Activated T-cell treated with anti-CD3 and anti-CD28 coated beads for 48 hours (primary cell): ENCODE measurements around the gene DIPK1A.
"Not testable (repeated sequence)": the region's sequence is repeated elsewhere in the genome, so short reads cannot be mapped to it uniquely, and the experiment has no call there.

Experiments used
- DNase-seq: peaks from one replicate; pipeline ENCODE4 v3.0.0-alpha.2; 2020; ENCODE audit warnings: low read depth

Gene DIPK1A

DNA sequence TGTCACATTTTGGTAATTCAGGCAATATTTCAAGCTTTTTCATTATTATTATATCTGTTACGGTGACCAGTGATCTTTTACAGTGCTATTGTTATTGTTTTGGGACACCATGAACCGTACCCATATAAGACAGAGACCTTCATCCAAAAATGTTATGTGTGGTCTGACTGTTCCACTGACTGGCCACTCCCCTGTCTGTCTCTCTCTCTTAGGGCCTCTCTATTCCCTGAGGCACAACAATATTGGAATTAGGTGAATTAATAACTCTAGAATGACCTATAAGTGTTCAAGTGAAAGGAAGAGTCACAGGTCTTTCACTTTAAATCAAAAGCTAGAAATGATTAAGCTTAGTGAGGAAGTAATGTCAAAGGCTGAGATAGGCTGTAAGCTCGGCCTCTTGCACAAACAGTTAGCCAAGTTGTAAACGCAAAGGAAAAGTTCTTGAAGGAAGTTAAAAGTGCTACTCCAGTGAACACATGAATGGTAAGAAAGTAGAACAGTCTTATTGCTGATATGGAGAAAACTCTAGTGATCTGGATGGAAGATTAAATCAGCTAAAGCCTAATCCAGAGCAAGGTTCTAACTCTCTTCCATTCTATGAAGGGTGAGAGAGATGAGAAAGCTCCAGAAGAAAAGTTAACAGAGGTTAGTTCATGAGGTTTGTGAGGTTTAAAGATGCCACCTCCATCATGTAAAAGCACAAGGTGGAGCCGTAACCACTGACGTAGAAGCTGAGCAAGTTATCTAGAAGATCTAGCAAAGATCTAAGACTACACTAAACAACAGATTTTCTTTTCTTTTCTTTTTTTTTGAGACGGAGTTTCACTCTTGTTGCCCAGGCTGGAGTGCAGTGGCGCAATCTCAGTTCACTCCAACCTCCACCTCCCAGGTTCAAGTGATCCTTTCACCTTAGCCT, 19.7 kb upstream of the DIPK1A start:
- no peak for DNase-seq

DNA sequence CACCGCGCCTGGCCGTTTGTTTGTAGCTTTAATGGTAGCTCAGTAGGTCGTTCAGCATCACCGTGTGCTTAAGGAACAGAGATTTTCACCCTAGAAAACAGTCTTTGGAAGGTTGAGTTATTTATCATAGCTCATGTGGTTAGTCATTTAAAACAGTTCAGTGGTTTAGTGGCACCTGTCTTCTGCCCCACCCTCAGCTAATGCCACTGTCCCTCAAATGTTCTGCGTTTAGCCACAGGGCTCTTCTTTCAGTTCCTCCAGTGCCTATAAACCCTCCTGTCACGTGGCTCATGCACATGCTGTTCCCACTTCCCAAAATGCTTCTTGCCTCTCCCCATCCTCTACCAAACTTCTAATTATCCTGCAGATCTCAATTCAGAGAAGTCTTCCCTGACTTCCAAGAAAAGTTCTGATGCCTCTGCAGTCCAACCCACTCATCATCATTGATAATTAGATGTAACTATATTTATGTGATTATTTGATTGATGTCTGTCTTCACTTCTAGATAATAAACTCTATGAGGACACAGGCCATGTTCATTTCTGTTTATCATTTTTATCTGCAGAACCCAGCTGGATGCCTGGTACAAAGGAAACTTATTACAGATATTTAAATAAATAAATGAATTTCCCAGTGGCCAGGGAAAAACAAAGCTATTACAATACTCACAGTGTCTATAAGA, 14.4 kb upstream of the DIPK1A start:
- no peak for DNase-seq

DNA sequence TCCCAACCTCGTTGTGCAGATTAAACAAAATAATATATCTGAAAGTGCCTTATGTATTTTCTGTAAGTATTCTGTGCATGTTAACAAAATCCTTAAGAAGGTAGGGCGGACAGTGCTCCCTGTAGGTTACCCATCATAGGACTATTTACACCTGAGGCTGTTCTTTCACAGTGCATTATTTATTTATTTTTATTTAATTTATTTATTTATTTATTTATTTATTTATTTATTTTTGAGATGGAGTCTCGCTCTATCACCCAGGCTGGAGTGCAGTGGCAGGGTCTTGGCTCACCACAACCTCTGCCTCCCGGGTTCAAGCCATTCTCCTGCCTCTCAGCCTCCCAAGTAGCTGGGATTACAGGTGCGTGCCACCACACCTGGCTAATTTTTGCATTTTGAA, 12.8 kb upstream of the DIPK1A start:
- not testable (repeated sequence) for DNase-seq

DNA sequence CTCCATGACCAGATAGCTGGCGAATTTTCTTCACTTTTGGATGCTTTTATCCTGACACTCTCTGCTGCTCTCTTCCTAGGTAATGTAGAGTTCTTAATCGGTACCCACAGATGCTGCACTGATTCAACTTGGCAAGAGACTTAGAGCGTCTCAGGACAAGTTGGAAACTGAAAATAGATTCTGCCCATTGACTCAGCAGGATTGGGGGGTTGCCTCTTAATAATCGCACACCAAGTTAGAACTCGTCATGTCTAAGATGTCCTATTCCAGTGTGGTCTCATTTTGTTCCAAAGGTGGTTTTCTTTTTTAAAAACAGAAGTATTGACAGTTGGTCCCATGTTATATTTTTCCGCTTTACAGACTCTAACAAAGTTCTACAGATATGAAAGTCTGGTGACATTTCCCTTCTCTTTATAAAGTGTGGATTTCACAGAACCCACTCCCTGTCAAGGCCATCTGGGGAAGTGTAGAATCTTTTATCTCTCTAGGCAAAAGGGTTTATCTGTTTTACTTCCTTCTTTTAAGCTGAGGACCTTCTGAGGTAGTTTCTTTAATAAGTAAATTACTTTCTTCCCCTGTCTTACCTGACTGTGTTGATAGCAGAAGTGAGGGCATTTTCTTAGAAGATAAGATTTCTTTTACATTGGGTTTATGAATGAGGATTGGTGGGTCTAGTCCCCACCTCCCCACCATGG, 12.1 kb upstream of the DIPK1A start:
- DNase-seq: no peak

DNA sequence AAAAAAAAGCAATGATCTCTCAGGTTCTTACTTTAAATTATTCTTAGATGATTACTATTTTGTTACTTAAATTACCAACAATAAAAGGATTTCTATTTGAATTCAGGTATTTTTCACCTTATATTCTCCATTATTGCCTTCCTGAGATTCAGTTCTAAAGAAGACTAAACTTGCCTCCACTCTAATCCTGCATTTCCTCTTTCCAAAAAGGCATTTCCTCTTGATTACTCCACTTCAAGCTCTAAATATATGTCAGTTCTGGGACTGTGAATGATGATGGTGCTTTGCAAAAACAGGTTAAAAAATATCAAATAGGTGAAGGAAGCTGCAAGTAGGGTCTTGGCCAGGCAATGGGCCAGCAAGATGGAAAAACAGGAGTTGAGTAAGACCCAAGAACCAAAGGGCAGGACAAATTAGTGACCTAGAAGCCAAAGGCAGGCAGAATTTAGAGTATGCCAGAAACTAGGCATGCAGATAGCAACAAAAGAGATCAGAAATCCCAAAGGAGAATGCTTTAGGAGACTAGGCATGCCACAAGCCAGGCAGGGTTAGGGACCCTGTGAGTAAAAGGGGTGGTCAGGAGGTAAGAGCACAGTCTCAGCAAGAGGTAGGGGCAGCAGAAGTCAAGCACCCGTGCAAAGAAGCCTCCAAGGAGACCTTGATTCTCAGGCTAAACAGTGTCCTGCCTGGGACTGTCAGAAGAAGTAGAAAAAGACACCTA, 11.3 kb upstream of the DIPK1A start:
- DNase-seq: no peak

DNA sequence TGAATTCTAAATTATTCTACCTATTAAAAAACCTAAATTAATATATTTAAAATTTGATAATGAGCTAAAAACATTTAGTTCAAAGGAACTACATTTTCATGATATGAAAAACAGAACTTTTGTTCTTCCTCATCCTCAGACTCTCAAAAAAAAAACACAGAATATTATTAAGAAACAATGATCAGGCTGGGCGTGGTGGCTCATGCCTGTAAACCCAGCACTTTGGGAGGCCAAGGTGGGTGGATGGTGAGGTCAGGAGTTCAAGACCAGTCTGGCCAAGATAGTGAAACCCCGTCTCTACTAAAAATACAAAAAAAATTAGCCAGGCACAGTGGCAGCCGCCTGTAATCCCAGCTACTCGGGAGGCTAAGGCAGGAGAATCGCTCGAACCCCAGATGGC, 10.7 kb upstream of the DIPK1A start:
- DNase-seq: not testable (repeated sequence)

DNA sequence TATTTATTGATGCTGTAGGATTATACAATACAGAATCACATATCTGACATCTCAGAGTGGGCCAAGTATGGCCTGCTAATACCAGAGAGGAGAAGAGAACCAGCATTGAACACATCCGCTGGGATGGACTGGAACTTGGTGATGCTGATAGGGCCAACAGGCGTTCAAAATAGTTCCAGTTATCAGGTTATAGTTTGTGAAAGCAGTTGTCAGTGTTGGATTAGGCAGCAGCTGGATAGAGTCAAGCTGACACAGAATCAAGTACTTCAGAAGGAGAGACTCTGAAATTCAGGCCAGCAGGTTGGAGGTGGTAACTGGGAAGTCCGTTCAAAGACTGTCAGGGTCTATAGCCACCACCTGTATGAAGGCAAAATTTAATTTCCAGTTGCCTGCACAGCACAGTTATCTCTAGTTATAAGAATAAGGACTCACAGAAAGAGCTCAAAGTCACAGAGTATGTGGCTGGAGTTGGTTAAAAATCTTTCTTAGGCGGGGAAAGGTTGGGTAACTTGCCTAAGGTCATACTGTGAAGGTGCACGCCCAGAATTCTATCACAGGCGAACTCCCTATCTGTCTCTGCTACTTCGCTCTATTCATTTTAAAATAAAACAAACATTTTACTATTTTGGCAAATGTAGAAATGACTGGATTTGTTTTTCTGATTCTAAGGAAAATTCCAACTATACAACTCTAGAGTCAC, 9.9 kb upstream of the DIPK1A start:
- no peak for DNase-seq

DNA sequence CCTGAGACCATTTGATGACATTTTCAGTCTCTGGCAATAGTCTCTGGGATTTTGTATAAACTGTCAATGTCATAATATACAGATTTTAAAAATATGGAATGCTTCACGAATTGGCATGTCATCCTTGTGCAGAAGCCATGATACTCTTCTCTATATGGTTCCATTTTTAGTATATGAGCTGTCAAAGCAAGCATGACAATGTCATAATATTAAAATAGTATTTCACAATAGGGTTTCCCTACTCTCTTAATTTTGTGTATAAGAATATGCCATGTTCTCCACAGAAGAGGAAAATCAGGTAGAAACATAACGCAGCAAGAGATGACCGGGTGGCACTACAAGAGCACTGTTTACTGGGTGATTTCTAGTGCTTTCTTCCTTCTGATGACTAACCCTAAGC, 8.3 kb upstream of the DIPK1A start:
- DNase-seq: no peak

DNA sequence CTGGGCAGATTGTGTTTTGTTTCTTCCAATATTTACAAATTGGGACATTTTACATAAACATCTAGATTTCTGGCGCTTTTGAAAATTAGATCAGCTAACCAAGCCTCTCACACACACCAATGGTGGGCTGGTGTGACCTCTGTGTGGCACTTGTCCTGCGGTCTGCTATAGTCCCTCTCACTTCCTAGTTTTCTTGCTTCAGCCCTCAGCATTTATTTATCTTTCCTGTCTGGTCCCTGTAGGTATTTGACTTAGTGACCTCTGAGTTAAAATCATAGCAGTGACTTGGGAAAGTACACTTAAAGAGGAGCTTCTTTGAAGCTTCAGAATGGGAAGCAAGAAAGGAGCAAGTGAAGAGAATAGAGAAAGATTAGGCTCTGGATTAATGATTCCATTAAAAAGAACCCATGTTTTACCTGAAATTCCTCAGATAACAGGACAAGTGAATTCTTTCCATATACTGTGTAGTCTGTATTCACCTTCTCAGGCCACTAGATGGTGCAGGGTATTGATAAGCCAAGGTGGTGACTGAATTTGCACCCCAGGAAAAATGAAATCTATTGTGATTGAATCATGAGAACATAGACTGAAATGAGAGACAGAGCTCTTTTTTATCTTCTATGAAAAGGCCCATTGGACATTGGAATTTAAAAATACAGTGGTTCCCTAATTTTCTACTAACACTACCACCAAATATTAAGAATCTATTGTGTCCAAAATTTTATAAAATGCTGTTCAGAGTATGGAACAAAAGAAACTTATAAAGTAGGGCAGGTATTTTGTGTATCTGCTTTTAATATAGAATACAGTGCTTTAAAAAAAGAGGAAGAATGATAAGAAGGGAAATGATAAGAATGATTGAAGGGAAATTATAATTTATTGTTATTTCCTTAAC, 7.1 kb upstream of the DIPK1A start:
- DNase-seq: no peak

DNA sequence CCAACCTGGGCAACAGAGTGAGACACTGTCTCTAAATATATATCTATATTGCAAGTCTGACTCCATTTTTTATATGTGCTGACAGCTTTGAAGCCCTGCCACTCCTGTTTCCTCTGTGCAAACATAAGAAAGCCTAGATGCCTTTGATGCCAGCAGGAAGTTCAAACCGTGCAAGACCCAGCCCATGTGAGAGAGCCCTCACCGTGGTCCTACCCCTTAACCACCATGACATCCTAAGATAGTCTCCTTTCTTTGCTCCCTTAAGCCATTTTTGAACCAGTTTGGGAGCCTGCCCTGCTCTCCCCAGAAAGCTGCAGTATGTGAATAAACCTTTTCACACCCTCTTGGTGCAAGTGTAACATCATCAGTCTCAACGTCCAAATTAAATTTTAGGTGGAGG, 3.7 kb upstream of the DIPK1A start:
- DNase-seq: no peak

DNA sequence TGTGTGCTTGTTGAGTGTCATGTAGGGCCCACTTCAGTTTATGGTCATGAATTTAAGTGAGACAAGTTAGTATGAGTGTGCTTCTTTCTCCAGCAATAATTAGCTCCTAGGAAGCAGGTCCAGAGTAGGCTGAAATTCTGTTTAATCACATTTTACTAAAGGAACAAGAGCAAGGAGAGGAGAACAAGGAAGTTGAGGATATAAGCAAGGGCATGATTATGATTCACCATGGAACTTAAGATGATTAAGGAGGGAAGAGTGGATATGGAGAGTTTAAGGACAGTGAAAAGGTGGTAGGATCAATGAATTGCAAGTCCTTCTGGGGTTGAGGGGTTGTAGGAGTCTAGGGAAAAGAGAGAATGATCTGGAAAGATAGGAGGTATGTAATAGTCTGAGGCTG, 3.1 kb upstream of the DIPK1A start:
- DNase-seq: no peak

DNA sequence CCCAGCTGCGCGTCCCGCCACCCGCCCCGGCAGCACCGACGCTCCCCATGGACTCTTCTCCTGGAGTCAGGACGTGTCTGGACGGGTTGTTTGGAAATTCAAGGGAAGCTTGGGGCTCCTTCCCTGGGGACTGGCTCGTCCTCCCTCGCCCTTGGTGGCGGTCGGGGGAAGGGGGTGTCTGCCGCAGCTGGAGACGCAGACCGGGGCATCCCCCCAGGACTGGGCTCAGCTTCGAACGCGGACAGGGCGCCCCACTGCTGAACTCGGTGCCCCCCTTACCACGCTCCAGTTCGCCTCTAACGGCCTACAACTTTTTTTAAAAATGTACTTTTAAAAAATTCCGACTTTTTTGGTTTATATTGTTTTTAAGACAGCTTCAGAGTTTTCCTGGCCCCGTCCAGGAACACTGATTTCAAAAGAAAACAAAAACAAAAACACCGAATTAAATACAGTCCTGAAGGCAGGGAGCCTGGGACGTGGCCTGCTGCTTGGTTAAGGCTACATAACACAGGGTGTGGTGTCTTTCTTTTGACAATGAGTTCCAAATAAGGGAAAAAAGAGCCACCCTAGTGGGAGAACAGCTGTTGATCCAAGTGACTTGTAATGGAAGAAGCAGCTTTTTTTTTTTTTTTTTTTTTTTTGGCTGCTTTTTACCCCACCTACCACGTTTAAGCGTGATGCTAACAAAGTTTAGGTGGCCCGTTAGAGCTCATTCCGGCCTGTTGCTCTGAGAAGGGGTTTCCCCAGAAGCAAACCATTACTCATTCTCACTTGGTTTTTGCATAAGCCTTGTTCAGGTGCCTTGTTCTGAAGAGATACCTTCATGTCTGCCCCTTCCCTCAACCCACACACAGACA, 862 bp upstream of the DIPK1A start:
- peak; percentile 42 for DNase-seq

DNA sequence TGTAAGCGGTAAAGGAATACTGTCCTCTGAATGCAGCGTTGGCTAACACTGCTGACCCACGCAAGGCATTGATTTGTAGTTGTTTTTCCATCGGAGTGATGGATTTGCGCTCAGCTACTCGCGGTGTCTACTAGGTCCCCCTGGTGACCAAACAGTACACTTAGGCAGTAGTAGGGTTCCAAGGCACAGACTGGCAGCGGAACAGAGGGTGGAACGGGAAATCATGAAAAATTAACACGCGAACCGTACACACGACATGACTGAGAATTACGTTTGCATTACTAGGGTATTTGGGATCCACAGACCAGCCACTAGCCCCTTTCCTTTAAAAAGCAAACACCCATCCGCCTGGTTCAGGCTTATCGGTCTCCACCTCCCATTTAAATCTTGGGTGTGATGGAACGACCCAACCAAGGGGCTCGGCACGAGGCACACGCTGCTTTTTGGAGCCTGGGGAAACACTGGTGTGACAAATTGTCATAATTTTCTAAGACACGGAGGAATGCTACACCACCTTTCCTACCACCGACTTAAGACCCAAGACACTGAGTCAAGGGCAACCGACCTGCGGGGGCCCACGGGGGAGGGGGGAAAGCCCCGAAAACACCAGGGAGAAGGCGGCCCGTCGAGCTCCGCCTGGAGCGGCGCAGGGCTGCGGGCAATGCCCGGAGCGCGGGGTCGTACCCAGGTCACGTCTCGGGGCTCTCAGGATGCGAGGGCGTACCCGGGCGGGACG, 699 bp downstream of the DIPK1A start:
- DNase-seq: peak; percentile 43

DNA sequence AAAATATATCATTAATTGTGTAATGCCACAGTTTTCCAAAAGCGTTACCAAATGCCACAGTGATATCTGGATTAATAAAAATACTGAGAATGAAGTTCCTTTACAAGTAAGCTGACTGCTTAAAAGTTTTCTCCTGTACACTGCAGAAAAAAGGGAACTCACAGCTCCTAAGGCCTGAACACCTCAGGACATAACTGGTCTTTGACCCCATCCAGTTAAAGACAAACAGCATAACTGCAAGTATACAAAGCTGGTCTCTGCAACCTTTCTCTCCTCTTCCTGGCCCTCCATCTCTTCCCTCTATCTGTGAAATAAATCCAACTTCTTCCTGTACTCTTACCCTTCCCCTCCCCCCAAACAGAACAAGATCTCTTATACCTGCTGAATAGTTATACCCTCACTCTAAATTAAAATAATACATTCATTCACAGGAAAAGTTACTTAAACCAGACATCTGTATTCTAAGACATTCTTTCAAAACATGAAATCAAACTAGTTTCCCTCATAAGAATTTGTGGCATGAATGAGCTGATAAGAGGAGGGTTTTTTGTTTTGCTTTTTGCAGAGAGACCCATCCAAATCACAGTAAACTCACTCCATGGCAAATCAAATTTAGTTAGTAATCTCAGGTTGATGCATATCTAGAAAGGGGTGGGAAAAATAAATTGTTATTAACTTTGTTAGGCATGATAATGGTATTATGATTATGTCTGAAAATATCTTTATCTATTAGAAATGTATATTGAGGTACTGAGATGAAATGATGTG, 2.9 kb downstream of the DIPK1A start:
- no peak for DNase-seq

DNA sequence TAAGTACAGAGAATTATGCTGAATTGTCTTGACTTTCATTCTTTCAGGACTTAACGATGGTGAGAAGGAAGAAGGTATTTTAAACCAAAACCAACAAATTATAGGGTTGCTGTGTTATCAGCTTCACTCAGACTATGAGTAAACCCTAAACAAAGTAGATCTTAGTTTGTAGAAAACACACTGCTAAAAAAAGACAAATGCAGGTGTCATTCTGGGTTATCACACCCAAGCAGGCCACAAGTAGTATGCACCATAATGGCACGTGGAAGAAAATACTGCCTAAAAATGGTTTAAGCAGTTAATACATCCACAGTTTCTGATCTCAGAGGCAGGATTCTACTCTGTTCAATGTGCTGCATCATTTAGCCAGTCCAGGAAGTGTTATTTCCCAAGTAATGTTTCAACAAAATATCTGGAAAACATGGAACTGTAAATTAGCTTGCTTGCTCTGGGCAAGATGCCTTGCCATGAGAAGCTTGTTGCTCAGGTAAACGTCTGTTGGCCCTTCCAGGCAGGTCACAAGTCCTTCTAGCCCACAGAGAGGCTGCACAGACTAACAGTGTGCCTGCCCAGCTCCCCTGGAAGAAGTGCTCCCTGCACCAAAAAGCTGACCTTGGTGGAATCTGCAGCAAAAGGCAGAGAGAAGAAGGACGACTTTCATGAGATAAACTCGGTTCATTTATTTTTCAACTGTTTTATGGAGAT, 4.1 kb downstream of the DIPK1A start:
- DNase-seq: no peak

DNA sequence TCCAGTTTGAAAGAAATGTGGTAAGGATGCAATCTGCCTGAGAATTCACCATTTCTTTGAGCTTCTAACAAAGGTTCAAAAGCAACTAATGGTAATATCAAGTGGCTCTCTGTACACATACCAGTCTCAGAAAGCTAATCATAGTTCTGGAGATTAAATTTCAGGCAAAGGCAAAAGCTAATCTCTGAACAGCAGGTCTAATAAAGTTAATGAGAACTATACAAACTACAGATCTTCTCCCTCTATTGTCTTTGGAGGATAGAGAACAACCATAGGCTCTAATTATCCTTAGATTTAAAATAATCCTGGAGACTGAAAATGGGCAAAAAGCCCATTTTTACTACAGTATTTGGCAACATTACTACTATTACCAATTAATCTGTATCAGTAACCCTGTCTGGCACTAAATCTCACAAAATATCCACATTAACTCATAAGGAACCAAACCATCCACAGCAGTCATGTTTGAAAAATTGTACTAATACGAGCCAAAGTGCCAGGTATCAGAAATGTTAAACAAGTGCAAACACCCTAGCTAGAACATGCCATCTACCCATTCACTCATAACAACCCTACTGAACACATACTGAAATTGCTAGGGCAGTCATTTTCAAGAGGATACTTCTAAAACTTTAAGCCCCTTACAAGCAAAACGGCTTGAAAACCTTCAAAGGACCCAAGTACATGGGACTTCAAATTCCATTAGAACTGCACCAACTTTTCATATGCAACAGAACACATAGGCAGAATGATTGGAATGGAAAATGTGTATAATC, 4.8 kb downstream of the DIPK1A start:
- DNase-seq: no peak

DNA sequence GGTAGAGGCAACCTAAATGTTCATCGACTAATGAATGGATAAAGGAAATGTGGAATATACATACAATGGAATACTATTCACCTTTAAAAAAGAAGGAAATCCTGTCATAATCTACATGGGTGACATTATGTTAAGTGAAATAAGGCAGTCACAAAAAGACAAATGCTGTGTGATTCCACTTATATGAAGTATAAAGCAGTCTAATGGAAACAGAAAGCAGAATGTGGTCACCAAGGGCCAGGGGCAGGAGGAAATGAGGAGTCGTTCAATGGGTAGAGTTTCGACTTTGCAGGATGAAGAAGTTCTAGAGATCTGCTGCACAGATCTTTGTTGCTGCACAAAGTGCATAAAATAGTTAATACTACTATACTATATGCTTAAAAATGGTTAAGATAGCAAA, 7.8 kb downstream of the DIPK1A start:
- DNase-seq: no peak
